ENCODE measurements around the gene PAPPA2. TPM values are rescaled to one million over a fixed set of nuclear protein-coding genes. Genes with fewer than 3 reads are reported as not detected.

PAPPA2 gene
- polyA plus RNA-seq, 1 experiment, result 0.97 TPM

- H3K27me3 ChIP-seq (ENCODE audit: control insufficient read depth, insufficient read depth, low read length), result no peaks in the 10 kb centered on the region
- POLR2A ChIA-PET, result no interaction called here
- CTCF ChIA-PET, result no interaction called here
- no peak overlapping the region for H3K4me3 ChIP-seq (ENCODE audit: low read depth, low read length)
- no peak for TF ChIP-seq CTCF (IDR thresholded peaks at IDR 0.05; ENCODE audit: insufficient read depth, low read depth, low read length)
- H3K36me3 ChIP-seq (ENCODE audit: control insufficient read depth, insufficient read depth, low read length), result no peaks in the 10 kb centered on the region
- DNase-seq (ENCODE audit: low read depth), result no peak
Observed at GRCh38 chr1:176460544-176461336, 2.2 kb upstream of the PAPPA2 start.

GRCh38 chr1:176461576-176461975, 1.4 kb upstream of the PAPPA2 start:
- CTCF ChIA-PET, result no interaction called here

GRCh38 chr1:176466514-176466913, 3.5 kb downstream of the PAPPA2 start:
- Histone ChIP-seq H3K36me3 (ENCODE audit: control insufficient read depth, insufficient read depth, low read length) (no peaks in the 10 kb centered on the region), H3K4me3 (ENCODE audit: low read depth, low read length) (no peak overlapping the region), H3K27me3 (ENCODE audit: control insufficient read depth, insufficient read depth, low read length) (no peaks in the 10 kb centered on the region; the same call in 1 of the 2 replicates)
- CTCF ChIA-PET, result no interaction called here
- TF ChIP-seq CTCF (IDR thresholded peaks at IDR 0.05; ENCODE audit: insufficient read depth, low read depth, low read length), result peak; percentile 14; the same call in 1 of the 2 replicates
- POLR2A ChIA-PET, result no interaction called here
- DNase-seq (ENCODE audit: low read depth), result no peak

More at GRCh38 chr1:176461576-176461975, 1.4 kb upstream of the PAPPA2 start:
- Histone ChIP-seq H3K27me3 (ENCODE audit: control insufficient read depth, insufficient read depth, low read length) (no peaks in the 10 kb centered on the region), H3K36me3 (ENCODE audit: control insufficient read depth, insufficient read depth, low read length) (no peaks in the 10 kb centered on the region), H3K4me3 (ENCODE audit: low read depth, low read length) (no peak overlapping the region)
- no peak for DNase-seq (ENCODE audit: low read depth)
- POLR2A ChIA-PET, result no interaction called here
- no peak for TF ChIP-seq CTCF (IDR thresholded peaks at IDR 0.05; ENCODE audit: insufficient read depth, low read depth, low read length)

- no peak overlapping the region for H3K4me3 ChIP-seq (ENCODE audit: low read depth, low read length)
- no peaks in the 10 kb centered on the region; the same call in 1 of the 2 replicates for H3K27me3 ChIP-seq (ENCODE audit: control insufficient read depth, insufficient read depth, low read length)
- ChIA-PET POLR2A (no interaction called here), CTCF (no interaction called here)
- no peaks in the 10 kb centered on the region for H3K36me3 ChIP-seq (ENCODE audit: control insufficient read depth, insufficient read depth, low read length)
- no peak for TF ChIP-seq CTCF (IDR thresholded peaks at IDR 0.05; ENCODE audit: insufficient read depth, low read depth, low read length)
- no peak for DNase-seq (ENCODE audit: low read depth)
Observed at GRCh38 chr1:176469450-176470010, 6.6 kb downstream of the PAPPA2 start.

- no peak for TF ChIP-seq CTCF (IDR thresholded peaks at IDR 0.05; ENCODE audit: insufficient read depth, low read depth, low read length)
- POLR2A ChIA-PET, result no interaction called here
- H3K36me3 ChIP-seq (ENCODE audit: control insufficient read depth, insufficient read depth, low read length), result no peaks in the 10 kb centered on the region
- no peak for DNase-seq (ENCODE audit: low read depth)
- H3K27me3 ChIP-seq (ENCODE audit: control insufficient read depth, insufficient read depth, low read length), result no peaks in the 10 kb centered on the region; the same call in 1 of the 2 replicates
- CTCF ChIA-PET, result no interaction called here
- no peak overlapping the region for H3K4me3 ChIP-seq (ENCODE audit: low read depth, low read length)
Observed at GRCh38 chr1:176471338-176472121, 8.6 kb downstream of the PAPPA2 start.

All from BJ (cell line).